Bone marrow (tissue), 2 donors: ENCODE results near the gene LRRC2.
"Not testable (repeated sequence)": the region's sequence is repeated elsewhere in the genome, so short reads cannot be mapped to it uniquely, and the experiment has no call there.

Source experiments
- DNase-seq, 2 donors: peaks; one replicate each; lab custom pipeline; 2025; lab: John Stamatoyannopoulos, UW

The LRRC2 gene

DNA sequence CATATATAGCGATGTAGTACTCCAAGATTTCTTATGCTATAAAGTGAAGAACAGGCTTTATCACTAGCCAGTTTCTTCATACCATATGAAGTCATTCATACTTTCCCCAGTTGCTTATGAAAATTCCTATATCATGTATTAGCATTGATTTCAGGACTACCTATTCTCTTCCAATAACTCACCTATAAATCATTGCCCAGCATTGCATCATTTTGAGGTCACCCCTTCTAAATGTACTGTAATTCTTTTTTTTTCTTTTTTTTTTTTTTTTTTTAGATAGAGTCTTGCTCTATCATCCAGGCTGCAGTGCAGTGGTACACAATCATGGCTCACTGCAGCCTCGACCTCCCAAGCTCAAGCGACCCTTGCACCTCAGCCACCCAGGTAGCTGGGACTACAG is 41.3 kb downstream of the LRRC2 start:
- no peak for DNase-seq

DNA sequence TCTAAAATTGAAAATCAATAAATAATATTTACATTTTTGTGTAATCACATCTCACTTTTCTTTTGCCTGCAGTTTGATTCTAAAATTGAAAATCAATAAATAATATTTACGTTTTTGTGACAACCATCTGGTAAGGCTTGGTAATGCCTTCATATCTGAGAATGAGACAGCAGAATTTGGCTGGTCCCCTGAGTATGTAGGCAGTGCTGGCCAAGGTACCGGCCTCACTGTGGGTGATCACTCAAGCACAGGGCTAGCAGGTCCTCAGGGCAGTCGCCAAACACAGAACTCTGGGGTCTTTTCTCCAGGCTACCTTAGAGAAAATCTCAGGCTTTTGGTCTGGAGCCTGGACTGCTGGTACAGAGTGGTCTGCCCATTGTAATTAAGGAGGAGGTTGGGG is 42.1 kb downstream of the LRRC2 start:
- DNase-seq = no peak

DNA sequence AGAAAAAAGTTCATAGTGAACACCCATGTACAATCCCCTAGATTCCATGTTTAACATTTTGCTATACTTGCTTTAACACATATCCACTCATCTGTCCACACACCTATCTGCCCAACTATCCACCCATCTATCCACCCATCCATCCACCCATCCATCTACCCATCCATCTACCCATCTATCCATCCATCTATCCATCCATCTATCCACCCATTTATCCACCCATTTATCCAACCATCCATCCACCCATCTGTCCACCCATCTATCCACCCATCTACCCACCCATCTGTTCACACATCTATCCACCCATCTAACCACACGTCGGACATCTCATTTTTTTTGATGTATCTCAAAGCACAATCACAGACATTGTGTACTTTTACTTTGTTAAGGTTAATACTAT is 42.5 kb downstream of the LRRC2 start:
- no peak for DNase-seq

DNA sequence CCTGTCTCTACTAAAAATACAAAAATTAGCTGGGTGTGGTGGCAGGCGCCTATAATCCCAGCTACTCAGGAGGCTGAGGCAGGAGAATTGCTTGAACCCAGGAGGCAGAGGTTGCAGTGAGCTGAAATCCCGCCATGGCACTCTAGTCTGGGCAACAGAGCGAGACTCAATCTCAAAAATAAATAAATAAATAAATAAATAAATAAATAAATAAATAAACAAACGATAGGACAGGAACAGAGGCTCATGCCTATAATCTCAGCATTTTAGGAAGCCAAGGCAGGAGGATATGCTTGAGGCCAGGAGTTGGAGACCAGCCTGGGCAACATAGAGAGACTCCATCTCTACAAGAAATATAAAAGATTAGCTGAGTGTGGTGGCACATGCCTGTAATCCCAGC is 43.9 kb downstream of the LRRC2 start:
- not testable (repeated sequence) for DNase-seq

DNA sequence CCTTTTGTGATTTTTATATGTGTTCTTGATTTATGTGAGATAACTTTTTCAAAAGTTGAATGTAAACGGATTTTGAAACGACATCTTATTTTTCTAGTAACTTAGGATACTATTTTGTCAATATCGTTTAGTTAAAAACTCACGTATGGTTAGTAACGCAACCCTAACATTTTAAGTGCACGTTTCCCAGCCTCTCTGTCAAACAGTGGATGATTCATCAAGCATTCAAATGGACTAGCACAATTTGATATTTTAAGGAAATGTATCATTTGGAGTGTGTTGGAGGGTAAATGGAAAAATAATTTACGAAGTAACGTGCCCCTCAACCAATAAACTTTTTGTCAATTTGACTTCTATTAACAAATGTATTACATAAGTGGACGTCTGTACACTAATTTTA is 45.0 kb downstream of the LRRC2 start:
- no peak for DNase-seq

DNA sequence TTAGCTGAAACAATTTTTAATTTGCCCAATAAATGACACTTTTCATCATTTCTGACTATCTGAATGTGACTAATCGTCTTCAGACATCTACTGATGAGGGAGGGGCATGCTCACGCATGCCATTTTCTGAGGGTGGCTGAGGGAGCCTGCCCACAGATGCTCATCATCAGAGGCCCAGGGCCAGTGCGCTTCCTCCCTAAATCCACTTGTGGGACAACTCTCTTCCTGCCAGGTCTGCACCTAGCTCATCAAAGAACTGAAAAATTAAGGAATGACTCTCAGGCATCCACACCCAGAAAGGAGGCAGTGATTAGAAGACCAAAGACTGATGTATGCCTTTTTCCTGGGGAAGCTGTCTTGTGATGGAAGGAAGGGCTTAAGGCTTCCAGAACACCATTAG is 45.6 kb downstream of the LRRC2 start:
- DNase-seq = no peak

DNA sequence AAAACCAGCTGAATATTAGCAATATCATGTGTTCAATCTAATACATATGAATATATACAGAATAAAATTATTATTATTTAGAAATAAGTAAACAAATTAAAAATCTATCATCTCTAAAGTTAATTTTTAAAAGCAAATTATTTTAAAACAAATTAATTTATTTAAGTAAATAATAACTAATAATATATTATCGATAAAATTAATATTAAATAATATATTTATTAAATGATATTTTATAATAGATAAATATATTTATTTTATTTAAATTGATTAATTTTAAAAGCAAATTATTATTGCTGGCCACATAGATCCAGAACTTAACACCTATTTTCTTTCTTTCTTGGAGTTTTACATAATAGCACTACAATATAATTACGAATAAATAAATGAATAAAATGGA is 46.1 kb downstream of the LRRC2 start:
- no peak for DNase-seq

DNA sequence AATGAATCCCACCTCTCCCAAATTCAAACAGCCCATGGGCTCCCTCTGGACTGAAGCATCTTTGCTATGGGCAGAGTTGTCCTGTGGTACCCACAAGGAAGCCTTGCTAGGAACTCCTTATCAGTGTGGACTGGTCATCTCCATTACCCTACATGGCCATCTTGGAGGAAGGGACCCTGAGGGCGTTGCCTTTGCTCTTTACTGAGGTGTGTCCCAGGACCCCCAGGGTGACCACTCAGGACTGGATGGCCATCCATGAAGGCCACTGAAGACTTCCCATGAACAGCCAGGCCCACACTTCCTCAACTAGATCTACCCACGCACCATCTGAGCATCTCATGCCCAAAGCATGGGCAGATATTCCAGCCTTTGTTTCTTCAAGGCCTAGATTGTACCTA is 48.3 kb downstream of the LRRC2 start:
- no peak for DNase-seq

DNA sequence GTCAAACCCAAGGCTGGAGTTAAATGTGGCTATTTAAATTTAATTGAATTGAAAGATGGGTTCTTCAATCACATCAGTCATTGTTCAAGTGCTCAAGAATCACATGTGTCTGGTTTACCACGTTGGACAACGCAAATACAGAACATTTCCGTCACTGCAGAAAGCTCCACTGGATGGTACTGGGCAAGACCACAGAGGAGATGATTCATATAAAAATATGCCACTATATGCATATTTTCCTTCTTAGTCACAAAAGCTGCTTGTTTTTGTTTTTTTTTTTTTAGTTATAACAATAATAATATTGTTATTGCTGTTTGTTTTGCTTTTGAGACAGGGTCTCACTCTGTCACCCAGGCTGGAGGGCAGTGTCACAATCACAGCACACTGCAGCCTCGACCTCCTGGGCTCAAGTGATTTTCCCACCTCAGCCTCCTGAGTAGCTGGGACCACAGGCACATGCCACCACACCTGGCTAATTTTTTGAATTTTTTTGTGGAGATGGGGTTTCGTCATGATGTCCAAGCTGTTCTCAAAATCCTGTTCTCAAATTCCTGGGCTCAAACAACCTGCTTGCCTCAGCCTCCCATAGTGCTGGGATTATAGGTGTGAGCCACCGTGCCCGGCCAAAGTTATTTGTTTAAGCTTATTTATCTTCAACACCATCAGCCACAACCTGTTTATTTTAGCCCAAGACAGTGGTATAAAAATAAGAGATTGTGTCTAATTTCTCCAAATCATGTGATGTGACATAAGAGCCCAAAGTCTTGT is 48.9 kb downstream of the LRRC2 start:
- no peak for DNase-seq

DNA sequence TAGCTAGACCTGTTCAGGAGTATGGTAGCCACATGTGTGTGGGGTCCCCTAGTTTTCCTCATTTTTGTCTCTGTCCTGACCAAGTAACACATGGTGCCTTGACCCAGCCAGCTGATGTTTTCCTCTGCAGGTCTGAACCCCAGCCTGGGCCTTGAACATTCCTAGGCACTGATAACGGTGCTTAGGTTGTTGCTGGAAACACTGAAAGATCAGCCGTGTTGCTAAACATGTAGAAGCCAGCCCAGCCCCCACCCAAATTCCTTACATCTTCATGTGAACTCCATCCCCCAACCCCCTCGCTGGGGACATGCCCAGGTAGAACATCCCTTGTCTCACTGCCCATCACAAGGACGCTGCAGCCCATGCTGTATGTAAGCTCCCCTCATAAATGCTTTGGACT is 49.6 kb downstream of the LRRC2 start:
- no peak for DNase-seq

DNA sequence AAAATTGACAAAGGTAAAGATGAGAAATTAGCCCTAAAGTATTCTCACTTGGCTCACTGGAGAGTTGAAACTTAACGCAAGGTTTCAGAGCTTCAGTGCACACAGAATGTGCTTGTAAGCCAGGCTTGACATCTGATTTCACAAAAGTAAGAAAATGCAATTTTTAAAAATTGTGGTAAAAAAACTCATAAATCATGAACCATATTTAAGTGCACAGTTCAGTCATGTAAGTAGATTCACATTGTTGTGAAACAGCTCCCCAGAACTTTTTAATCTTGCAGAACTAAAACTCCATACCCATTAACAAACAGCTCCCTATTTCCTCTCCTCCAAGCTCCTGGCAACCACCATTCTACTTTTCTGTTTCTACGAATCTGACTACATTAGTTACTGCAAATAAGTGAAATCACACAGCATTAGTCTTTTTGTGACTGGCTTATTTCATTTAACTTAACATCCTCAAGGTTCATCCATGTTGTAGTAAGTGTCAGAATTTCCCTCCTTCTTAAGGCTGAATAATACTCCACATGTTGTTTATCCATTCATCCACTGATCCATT is 53.8 kb downstream of the LRRC2 start:
- DNase-seq = no peak

DNA sequence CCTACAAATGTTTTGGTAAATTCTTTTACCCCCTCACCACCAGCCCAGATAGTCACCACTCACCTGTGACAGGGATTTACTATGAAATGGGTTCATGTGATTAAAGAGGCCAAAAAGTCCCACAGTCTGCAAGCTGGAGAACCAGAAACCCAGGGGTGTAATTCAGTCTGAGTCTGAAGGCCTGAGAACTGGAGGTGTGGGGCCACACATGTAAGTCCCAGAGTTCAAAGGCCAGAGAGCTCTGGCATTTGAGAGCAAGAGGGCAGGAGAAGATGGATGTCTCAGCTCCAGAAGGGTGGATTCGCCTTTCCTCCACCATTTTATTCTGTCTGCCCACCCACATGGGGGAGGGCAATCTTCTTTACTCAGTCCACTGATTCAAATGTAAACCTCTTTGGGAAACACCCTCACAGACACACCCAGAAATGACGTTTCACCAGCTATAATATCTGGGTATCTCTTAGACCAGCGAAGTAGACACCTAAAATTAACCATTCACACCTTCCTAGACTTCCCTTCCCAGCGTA is 56.4 kb downstream of the LRRC2 start:
- DNase-seq = no peak

DNA sequence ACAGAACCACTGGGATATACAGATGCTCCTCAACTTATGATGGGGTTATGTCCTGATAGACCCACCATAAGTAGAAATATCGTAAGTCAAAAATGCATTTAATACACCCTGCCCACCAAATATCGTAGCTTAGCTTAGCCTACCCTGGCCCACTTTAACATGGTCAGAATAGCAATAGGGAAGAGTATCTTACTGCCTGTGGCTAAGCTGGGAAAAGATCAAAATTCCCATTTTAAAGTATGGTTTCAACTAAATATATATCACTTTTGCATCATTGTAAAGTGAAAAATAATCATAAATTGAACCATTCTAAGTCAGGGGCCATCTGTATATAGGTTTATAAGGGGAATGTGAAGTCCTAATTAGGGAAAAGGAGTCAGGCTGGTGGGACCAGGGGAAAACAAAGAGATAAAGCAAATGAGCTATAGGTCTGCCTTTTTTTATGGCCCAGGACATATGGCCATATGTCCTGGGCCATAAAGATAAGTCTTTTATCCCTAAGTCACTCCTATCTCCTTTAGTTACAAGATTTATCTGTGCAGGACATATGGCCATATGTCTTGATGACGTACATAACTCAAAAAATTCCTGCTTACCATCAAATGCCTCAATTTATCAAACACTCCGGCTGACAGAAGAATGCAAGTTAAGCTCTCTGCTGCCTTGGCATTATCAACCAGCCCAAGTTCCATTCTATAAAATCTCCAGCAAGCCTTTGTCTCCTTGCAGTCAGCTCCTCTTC is 57.1 kb downstream of the LRRC2 start:
- DNase-seq = no peak

DNA sequence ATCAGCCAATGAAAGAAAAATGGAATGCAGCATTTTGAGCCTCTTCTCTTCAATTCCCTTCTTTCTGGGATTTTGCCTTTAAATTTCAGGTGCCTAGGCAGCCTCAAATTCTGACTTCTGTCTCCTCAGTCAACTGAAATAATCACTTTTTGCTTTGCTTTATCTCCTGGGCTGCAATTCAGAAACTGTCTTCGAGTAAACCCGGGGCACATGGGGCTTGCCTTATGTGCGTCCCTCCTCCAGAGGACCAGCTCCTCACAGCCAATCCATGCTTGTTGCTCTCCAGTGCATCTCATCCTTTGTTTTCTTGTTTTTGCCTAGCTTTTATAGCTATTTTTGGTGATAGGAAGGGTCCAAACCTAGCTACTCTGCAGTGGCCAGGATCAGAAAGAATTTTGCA is 59.6 kb downstream of the LRRC2 start:
- DNase-seq = no peak

DNA sequence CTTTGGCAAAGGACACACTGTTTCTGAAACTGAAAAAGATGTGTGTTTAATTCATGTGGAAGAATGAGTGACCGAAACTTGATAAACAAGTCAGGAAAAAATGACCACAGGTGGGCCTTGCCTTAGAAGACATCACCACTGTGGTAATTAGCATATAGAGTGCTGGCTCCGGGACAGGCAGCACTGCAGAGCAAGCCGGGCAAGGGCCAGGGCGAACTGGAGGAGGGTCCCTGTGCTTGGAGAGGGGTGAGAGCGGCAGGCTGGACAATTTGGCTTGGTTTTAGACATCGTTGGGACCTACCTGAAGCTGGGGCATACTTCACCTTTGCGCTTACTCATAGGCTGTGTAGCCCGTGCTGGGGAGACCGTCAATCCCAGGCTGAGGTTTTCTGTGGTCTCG is 60.1 kb downstream of the LRRC2 start:
- DNase-seq = no peak

DNA sequence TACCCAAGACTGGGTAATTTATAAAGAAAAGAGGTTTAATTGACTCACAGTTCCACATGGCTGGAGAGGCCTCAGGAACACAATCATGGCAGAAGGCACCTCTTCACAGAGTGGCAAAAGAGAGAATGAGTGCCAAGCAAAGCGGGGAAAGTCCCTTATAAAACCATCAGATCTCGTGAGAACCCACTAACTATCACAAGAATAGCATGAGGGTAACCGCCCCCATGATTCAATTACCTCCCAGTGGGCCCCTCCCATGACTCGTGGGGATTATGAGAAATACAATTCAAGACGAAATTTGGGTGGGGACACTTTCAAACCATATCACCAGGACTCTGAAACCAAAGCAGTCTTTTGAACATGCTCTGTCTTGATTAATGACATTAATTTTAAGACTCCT is 61.3 kb downstream of the LRRC2 start:
- no peak for DNase-seq

DNA sequence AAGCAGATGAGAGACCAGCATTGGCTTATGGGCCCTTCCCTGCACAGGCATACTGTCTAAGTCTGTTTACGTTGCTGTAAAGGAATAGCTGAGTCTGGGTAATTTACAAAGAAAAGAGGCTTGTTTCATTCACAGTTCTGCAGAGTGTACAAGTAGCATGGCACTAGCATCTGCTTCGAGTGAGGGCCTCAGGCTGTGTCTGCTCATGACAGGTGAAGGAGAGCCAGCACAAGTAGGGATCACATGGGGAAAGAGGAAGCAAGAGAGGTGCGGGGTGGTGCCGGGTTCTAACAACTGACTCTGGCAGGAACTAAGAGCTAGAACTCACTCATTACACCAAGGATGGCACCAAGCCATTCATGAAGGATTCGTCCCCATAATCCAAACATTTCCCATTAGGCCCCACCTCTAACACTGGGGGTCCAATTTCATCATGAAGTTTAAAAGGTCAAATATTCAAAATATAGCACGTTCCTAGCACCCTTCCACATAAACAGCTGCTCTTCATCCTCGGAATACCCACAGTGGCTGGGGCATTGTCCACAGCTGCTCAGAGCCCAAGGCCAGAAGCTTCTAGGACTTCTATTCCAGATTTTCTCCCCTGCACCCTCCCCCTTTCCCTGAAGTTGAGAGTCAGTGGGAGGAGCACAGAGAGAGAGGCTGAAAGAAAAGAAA is 62.8 kb downstream of the LRRC2 start:
- no peak for DNase-seq

DNA sequence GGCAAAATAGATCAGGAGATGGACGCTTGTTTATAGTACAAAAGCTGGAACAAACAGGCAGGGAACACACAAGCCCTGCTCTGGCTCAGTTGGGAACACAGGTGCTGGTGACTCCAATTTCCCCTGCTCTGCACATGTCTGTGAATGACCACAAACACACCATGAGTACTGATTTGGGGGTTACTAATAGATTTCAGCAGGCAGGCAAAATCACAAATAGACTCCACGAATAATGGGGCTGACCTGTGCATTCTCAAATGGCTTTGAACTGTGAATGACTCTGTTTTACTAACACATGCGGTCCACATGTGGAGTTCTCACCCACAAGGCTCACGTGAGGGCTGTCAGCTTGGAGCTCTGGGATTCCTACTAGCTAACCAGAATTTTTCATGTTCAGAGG is 64.4 kb downstream of the LRRC2 start:
- DNase-seq = no peak

DNA sequence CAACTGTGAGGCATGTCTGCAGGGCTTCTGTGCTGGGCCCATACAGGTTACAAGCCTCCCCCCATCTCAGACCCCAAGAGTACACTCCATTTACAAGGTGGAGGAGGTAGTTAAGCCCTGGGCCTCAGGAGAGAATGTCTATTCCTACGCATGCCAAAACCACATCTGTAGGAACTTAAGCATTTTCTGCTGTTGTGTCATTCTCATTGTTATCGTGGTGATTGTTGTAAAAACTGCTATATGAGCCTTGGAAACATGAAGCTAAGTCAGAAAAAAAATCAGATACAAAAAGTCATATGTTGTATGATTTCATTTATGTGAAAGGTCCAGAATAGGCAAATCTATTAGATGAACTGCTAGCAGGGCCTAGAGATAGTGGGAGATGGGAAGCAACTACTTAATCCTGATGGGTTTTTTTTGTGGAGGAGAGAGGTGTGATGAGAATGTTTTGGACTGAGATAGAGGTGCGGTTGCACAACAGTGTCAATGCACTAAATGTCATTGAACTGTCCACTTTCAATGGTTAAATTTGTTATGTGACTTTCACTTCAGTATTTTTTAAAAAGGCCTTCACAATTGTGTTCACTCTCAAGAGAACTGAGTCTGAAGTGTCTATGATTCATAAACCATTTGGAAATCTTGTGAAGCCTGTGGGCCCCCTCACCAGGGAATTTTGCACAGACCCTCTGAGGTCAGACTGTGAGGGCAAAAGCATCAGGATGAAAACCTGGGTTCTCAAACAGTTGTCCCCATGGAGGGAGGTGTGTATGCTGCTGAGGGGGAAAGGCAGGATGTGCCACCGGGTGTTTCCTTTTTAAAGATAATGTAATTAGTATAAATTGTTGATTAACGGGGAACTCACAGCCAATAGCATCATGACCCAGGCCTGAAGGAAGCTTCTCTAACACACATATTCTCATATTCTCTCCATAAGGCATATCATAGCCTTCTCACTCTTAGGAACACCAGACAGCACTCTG is 65.2 kb downstream of the LRRC2 start:
- DNase-seq = no peak

DNA sequence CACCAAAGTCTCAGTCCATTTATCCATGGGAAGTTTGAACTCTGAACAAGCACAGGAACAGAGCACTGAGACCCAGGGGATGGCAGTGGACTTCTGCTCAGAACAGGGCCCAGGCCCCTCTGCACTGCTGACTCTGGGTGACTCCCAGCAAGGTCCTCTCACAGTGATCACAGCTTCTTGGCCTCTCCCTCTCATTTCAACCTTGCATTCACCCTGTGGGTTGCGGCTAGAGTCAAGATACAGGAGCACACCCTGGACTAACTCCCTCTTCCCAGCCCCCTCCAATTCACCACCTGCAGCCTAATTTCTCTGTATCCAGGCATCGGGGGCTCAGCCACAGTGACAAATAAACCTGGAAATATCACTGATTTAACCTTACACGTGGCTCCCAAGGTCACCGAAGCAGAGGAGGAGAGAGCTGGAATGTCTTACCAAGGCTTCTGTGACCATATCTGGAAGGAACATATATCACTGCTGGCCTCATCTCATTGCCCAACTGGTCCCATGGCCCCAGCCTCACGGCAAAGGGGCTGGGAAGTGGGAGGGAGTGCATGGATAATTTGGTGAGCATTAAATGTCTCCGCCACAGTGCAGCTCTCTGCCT is 67.1 kb downstream of the LRRC2 start:
- no peak for DNase-seq
